Urinary bladder (tissue), 4 donors: Measurements from ENCODE around the gene PGAP2. TPM values are rescaled to one million over a fixed set of nuclear protein-coding genes. Genes with fewer than 3 reads are reported as not detected.
A peak's percentile ranks its signal among the peaks of the same experiment; 100 is the strongest.
"Not testable (repeated sequence)": the region's sequence is repeated elsewhere in the genome, so short reads cannot be mapped to it uniquely, and the experiment has no call there.

ENCODE experiments used
- DNase-seq: peaks from one replicate; pipeline ENCODE4 v3.0.0-alpha.2; 2015; ENCODE audit errors: extremely low spot score
- H3K27ac ChIP-seq: one replicate; pipeline ENCODE4 v1.5.1; 2013; ENCODE audit warnings: low read depth, mild to moderate bottlenecking, moderate library complexity
- H3K36me3 ChIP-seq: one replicate; pipeline ENCODE4 v1.6.1; 2013; ENCODE audit warnings: mild to moderate bottlenecking, moderate library complexity; ENCODE audit not compliant: insufficient read depth
- H3K4me1 ChIP-seq: one replicate; pipeline ENCODE4 v1.6.1; 2013; ENCODE audit warnings: mild to moderate bottlenecking, moderate library complexity; ENCODE audit not compliant: insufficient read depth
- H3K4me3 ChIP-seq: one replicate; pipeline ENCODE4 v1.5.1; 2013; ENCODE audit warnings: low read depth, low read length
- WGBS: extraction: QIAGEN DNeasy Blood & Tissue Kit; methylation state at CpG from one replicate; pipeline ENCODE4 v1.1.7; 2013; 5-methylcytosine and 5-hydroxymethylcytosine counted together
- polyA plus RNA-seq: library from polyadenylated mRNA; stranded (reverse); fragments of 200-250 nt; gene quantifications from one replicate; pipeline ENCODE4 v1.2.3, GENCODE V29; 2013
- total RNA-seq: library from RNA; depleted of rRNA; stranded (reverse); fragments of >200 nt; gene quantifications from one replicate; pipeline ENCODE4 v1.2.3, GENCODE V29; 2014
- donor health status: healthy with polysubstance abuse.
- donor health status: healthy.

Gene PGAP2
- total RNA-seq (12.7 TPM), polyA plus RNA-seq (15.3 TPM)

DNA sequence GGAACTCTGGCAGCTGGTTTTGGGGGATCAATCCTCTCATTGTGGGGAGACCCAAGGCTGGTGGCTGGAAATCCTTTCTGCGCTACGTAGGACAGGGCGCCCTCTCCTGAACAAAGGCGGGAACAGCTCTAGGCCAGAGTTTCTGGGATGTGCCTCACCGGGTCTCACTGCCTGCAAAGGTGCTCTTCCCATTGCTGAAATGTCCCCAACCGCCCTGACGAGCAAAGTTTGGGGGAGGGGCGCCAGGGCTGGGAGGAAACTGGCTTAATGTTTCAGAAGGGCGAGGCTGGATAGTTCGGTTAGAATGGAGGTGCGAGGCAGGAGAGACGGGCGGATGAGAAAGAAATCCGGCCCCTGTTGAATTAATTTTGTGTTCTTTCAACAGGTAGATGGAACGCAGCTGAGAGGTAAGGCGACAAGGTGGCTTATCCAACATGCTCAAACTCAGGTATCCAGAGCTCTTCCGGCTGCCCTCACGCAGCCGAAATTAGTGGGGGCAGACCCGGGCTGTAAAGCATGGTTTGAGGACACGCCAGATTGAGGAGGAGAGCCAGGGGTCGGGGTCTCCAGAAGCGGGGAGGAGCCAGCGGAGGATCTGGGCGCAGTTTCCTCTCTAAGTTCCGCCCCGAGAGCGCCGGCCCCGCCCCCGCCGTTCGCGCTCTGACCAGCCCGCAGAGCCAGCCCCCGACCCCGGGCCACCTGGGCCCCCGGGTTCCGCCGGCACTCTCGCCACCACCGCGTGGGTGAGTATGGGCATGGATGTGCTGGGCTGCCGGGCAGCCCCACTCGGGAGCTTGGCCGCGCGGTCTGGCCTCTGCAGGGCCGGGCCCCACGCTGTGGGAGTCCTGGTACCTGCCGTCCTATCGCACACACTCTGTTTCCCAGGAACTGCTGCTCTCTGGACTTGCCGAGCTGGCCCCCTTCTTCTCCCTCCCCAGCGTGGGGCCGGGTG lies at the start of gene PGAP2:
Gene PGAP2, plus strand, starts transcription at position 652 of the 952 bp plus-strand sequence. CDS start 2,700 bp downstream, outside the sequence.
- Histone ChIP-seq H3K36me3 (no peaks in the 10 kb centered on the region), H3K4me1 (no peaks in the 10 kb centered on the region), H3K27ac (no peak within 1 kb of the TSS), H3K4me3 (peak within 1 kb of the TSS; percentile 74)
- no peak for DNase-seq
- 2% methylated on average over 55 of the region's 55 CpGs for WGBS

DNA sequence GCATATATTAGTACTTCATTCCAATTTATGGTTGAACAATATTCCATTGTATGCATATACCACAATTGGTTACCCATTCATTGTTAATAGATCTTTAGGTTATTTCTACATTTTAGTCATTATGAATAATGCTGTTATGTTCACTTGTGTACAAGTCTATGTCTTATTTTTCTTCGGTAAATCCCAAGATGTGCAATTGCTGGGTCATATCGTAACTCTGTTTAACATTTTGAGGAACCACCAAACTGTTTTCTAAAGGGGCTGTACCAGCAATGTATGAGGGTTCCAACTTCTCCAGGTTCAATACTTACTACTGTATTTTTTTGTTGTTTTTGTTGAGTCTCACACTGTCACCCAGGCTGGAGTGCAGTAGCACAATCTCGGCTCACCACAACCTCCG lies 44.1 kb upstream of the PGAP2 start:
- Histone ChIP-seq H3K27ac (no peak overlapping the region), H3K4me1 (no peaks in the 10 kb centered on the region), H3K36me3 (peaks cover 3% of the 10 kb centered on the region), H3K4me3 (no peak overlapping the region)
- DNase-seq: no peak
- WGBS: 94% methylated on average over 4 of the region's 4 CpGs

DNA sequence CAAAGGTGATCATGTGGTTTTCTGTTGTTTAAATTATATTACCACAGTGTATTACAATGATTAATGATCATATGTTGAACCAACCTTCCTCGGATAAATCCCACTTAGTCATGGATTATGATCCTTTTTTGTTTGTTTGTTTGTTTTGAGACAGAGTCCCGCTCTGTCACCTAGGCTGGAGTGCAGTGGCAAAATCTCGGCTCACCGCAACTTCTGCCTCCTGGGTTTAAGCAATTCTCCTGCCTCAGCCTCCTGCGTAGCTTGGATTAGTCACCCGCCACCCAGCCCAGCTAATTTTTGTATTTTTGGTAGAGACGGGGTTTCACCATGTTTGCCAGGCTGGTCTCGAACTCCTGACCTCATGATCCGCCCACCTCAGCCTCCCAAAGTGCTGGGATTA lies 41.5 kb upstream of the PGAP2 start:
- H3K36me3 ChIP-seq, H3K27ac ChIP-seq, DNase-seq, H3K4me3 ChIP-seq, H3K4me1 ChIP-seq: not testable (repeated sequence)
- 92% methylated on average over 9 of the region's 9 CpGs for WGBS

DNA sequence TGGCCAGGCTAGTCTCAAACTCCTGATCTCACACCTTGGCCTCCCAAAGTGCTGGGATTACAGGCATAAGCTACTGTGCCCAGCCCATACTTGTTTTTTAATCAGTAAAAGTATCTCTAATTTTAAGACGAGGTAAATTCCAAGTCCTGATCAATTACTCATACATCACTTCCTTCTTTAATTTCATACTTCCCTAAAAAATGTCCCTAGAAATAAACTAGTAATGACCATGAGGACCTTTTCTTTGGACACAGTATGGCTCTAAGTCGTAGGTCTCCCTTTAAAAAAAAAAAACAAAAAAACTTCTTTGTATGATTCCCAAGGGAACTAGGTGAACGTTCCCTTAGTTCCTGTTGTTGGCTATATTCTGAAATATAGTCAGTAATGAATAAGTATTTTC lies 40.8 kb upstream of the PGAP2 start:
- DNase-seq: no peak
- no peaks in the 10 kb centered on the region for H3K4me1 ChIP-seq
- H3K36me3 ChIP-seq: peaks cover 13% of the 10 kb centered on the region
- H3K27ac ChIP-seq: no peak overlapping the region
- no peak overlapping the region for H3K4me3 ChIP-seq
- WGBS: 78% methylated on average over 3 of the region's 3 CpGs

DNA sequence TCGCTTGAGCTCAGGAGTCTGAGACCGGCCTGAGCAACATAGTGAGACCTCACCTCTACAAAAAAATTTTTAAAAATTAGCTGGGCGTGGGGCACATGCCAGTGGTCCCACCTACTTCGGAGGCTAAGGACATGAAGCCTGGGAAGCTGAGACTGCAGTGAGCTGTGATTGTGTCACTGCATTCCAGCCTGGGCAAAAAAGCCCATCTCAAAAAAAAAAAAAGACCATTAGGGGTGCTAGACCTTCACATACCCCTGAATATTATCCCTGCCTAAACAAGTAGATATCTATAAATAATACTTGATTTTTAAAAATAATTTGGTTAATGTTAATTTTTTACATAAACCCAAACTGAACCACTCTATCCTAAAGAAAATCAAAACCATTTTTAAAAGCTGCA lies 35.2 kb upstream of the PGAP2 start:
- DNase-seq: no peak
- Histone ChIP-seq H3K4me3 (no peak overlapping the region), H3K4me1 (no peaks in the 10 kb centered on the region), H3K27ac (no peak overlapping the region), H3K36me3 (peaks cover 9% of the 10 kb centered on the region)
- WGBS: 93% methylated on average over 4 of the region's 4 CpGs

DNA sequence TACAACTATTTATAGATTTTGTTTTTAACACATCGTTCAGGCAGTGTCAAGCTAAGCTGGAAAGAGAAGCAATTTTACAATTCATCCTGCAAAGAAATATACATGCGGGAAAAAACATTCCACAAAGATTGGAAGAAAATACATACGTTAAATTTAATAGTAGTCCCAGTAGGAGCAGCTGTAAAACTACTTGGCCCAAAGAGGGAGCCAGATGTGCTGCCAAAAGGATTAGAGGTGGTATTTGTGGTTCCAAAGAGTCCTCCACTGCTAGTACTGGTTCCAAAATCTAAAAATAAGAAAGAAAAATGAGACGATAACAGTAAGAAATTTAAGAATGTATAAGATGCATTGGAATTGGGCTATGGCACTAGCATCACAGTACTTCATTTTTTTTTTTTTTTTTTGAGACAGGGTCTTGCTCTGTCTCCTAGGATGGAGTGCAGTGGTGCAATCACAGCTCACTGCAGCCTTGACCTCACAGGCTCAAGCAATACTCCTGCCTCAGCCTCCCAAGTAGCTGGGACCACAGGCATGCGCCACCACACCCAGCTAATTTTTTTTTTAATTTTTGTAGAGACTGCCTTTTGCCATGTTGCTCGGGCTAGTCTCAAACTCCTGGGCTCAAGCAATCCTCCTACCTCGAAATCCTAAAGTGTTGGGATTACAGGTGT lies 32.5 kb upstream of the PGAP2 start:
- Histone ChIP-seq H3K36me3 (peaks cover 9% of the 10 kb centered on the region), H3K4me3 (no peak overlapping the region), H3K4me1 (no peaks in the 10 kb centered on the region), H3K27ac (no peak overlapping the region)
- no peak for DNase-seq
- WGBS: 45% methylated on average over 7 of the region's 7 CpGs

DNA sequence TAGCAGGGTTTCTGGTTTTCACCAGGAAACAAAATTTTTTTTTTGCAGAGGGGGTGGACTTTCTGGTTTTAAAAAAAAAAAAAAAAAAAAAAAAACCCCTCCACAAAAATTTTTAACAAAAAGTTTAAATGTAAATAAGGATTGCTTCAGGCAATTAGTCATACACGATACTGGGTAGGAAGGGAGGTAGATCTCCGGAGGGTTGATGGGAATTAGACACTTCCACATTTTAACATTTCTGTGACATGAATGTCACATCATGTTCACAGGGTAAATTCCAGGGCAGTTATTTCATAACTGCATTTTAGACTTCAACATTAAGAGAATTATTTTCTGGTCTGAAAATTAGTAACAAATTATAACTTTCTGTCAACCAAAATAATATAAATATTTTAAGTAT lies 26.9 kb upstream of the PGAP2 start:
- no peak overlapping the region for H3K4me3 ChIP-seq
- DNase-seq: no peak
- WGBS: 26% methylated on average over 2 of the region's 2 CpGs
- H3K4me1 ChIP-seq: no peaks in the 10 kb centered on the region
- no peak overlapping the region for H3K27ac ChIP-seq
- H3K36me3 ChIP-seq: peaks cover 3% of the 10 kb centered on the region

DNA sequence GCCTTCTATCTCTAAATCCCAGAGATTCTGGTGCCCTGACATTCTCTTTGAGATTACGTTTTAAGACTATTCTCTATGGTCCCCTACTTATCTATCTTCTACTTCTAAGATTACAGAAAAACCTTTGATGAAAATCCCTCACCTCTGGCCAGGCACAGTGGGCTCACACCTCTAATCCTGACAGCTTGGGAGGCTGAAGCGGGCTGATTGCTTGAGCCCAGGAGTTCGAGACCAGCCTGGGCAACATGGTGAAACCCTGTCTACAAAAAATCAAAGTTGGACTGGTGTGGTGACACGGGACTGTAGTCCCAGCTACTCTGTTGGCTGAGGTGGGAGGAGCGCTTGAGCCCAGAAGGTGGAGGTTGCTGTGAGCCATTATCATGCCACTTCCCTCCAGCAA lies 25.4 kb upstream of the PGAP2 start:
- Histone ChIP-seq H3K27ac (no peak overlapping the region), H3K4me1 (no peaks in the 10 kb centered on the region), H3K36me3 (peaks cover 3% of the 10 kb centered on the region), H3K4me3 (no peak overlapping the region)
- no peak for DNase-seq
- WGBS: 92% methylated on average over 5 of the region's 5 CpGs

DNA sequence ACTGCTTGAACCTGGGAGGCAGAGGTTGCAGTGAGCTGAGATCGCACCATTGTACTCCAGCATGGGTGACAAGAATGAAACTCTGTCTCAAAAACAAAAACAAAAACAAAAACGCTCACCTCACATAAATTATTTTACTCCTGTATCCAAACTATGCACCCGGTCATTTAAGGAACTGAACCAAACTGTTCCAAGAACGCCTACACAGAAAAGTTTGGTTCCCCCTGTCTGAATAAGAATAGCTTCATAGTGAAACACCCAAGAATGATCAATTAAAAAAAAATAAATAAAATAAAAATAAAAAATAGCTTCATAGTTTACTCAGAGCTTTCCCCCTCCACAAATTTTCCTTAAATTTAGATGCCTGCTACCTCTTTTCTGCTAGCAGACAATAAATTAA lies 24.7 kb upstream of the PGAP2 start:
- 90% methylated on average over 4 of the region's 4 CpGs for WGBS
- no peak for DNase-seq
- Histone ChIP-seq H3K4me3 (no peak overlapping the region), H3K36me3 (peaks cover 1% of the 10 kb centered on the region), H3K27ac (no peak overlapping the region), H3K4me1 (no peaks in the 10 kb centered on the region)

DNA sequence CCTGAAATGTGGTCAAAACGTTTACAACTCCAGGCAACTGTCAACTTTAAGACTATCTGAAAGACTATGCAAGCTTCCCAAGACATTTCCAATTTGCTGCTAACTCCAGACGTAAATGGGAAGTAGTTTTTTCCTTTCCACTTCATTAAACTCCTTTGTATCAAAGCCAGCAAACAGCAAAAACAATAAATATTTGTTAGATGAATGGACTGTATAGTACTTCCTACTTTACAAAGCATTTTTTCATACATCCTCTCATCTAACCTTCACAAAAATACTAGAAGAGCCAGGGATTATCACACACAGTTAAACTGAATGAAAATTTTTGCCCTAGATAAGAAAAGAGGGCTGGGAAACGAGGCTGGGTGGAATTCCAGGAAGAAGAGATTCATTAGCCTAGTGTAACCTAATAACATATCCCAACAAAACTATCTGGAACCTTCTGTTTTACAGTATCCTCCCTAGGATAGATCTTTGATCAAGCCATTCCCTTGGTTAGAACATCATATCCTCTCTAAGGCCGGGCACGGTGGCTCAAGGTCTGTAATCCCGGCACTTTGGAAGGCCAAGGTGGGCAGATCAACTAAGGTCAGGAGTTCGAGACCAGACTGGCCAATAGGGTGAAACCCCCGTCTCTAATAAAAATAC lies 21.5 kb upstream of the PGAP2 start:
- H3K4me1 ChIP-seq: no peaks in the 10 kb centered on the region
- 61% methylated on average over 8 of the region's 8 CpGs for WGBS
- no peak overlapping the region for H3K4me3 ChIP-seq
- H3K27ac ChIP-seq: no peak overlapping the region
- no peak for DNase-seq
- H3K36me3 ChIP-seq: peaks cover 3% of the 10 kb centered on the region

DNA sequence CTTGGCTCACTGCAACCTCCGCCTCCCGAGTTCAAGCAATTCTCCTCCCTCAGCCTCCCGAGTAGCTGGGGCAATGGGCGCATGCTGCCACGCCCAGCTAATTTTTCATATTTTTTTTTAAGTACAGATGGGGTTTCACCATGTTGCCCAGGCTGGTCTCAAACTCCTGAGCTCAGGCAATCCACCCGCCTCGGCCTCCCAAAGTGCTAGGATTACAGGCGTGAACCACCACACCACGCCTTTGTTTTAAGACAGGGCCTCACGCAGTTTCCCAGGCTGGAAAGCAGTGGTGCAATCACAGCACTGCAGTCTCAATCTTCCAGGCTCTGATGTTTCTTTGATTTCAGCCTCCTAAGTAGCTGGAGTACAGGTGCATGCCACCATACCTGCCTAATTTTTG lies 14.0 kb upstream of the PGAP2 start:
- not testable (repeated sequence) for DNase-seq, H3K36me3 ChIP-seq, H3K4me1 ChIP-seq, H3K4me3 ChIP-seq, H3K27ac ChIP-seq
- WGBS: 96% methylated on average over 10 of the region's 10 CpGs

DNA sequence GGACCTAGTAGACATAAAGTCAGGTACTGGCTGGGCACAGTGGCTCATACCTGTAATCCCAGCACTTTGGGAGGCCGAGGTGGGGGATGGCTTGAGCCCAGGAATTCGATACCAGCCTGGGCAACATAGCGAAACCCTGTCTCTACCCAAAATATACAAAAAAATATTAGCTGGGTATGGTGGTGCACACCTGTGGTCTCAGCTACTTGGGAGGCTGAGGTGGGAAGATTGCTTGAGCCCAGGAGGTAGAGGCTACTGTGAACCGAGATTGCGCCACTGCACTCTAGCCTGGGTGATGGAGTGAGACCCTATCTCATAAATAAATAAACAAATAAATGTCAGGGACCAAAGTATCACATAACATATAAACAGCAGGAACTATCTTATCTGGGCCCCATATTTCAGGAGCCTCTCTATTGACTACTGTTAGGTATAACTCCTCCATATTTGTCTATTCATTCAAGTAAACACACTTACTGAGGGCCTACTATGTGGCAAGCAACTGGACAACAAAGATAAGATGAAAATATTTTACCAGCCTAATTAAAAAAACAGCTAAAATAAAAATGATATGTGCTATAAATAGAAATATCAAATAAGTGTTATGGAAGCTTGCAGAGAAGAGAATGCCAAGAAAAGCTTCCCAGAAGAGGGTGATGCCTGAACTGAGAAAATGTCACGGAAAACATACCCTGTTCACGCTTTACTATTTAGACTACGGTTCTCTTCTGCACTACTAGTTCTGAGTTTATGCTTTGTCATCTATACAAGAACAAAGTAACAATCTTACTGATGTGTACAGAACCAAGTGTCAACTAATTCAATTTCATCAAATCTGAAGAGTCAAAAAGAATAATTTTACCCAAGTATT lies 13.0 kb upstream of the PGAP2 start:
- peaks cover 2% of the 10 kb centered on the region for H3K4me1 ChIP-seq
- no peak overlapping the region for H3K4me3 ChIP-seq
- 86% methylated on average over 8 of the region's 8 CpGs for WGBS
- H3K36me3 ChIP-seq: peaks cover 3% of the 10 kb centered on the region
- no peak overlapping the region for H3K27ac ChIP-seq
- DNase-seq: no peak

DNA sequence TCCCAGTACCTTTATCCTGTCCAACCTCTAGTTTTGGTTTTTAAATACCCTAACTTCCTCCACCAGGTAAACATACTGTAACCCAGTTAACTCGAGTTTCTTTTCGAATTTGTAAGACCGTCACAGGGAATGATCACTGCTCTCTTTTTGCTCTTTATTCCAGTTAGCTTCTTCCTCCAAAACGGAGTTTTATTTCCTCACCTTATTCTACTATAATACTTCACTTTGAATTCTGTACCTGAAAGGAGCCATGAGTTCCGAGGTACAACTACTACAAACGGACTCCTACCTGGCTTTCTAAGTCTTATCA lies 12.4 kb upstream of the PGAP2 start:
- Histone ChIP-seq H3K27ac (no peak overlapping the region), H3K4me1 (peaks cover 2% of the 10 kb centered on the region), H3K36me3 (peaks cover 3% of the 10 kb centered on the region), H3K4me3 (peak overlapping the region; percentile 97)
- no peak for DNase-seq
- 50% methylated on average over 6 of the region's 6 CpGs for WGBS
